Panc1 (cell line): Measurements from ENCODE around the gene LPP.

Source experiments
- CTCF ChIP-seq: fragments of 450-650 bp; IDR thresholded peaks from 2 replicates; pipeline ENCODE4 v1.5.1; 2017; ENCODE audit warnings: mild to moderate bottlenecking
- POLR2AphosphoS5 ChIP-seq: IDR thresholded peaks from 2 replicates; pipeline ENCODE4 v1.6.1; 2012; ENCODE audit warnings: mild to moderate bottlenecking, low read depth, low read length, moderate library complexity
- REST ChIP-seq, 2 experiments: IDR thresholded peaks; 2 replicates each; pipeline ENCODE4 v1.6.1; 2011 to 2012; ENCODE audit warnings: low read depth in 2 of 2, control low read depth in 1 of 2, low read length in 1 of 2, mild to moderate bottlenecking in 1 of 2, moderate library complexity in 1 of 2; ENCODE audit not compliant: insufficient read depth in 1 of 2
- SIN3A ChIP-seq: IDR thresholded peaks from 2 replicates; pipeline ENCODE4 v1.6.1; 2012; ENCODE audit warnings: low read depth, mild to moderate bottlenecking, low read length, moderate library complexity, borderline replicate concordance; ENCODE audit not compliant: insufficient read depth

DNA sequence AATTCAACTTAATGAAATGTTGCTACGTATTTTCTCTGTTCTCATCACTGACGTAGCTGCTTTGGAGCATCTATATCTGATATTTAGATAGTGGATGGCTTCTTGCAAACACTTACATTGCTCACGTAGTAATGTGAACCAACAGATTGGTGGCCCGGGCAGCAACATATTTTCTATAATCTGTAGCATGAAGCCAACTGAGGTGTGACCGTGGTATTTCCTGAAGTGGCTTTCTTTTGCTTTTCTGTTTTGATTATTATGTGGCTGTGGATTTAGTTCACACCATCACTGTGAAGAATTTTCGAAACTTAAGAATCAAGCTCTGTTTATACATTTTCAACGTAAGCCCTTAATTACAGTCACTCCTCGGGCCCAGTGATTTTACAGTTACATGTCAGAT, 288.5 kb downstream of the LPP start:
- TF ChIP-seq REST (IDR thresholded peaks at IDR 0.05; ENCODE audit: insufficient read depth in 1 of 2, low read depth in 2 of 2, low read length in 1 of 2) (no peak), CTCF (no peak), SIN3A (no peak), POLR2AphosphoS5 (no peak)
